Effector memory CD8-positive, alpha-beta T cell (primary cell): ENCODE data around the gene JUN.

Experiments
- ATAC-seq: fragments of 150-1000 bp; cut with Tn5 transposase; replicated peaks from 2 replicates; pipeline ENCODE4 v1.10.0; 2021; ENCODE audit warnings: mild to moderate bottlenecking, moderate library complexity
- DNase-seq, 3 experiments: peaks; one replicate each; pipeline ENCODE4 v3.0.0; 2021
- H3K27ac Mint-ChIP-seq, 2 donors: one replicate each; pipeline ENCODE4 v1.8.0; 2022; ENCODE audit warnings: mild to moderate bottlenecking in 2 of 2, mixed read lengths in 2 of 2, moderate library complexity in 2 of 2
- H3K27me3 Mint-ChIP-seq, 2 donors: one replicate each; pipeline ENCODE4 v1.8.0; 2022; ENCODE audit warnings: mixed read lengths in 2 of 2
- H3K36me3 Mint-ChIP-seq: one replicate; pipeline ENCODE4 v1.8.0; 2022; ENCODE audit warnings: mild to moderate bottlenecking, moderate library complexity, mixed read lengths; ENCODE audit not compliant: insufficient read depth
- H3K4me1 Mint-ChIP-seq, 2 donors: one replicate each; pipeline ENCODE4 v1.8.0; 2022; ENCODE audit warnings: low read depth in 2 of 2, mixed read lengths in 2 of 2
- H3K4me3 Mint-ChIP-seq, 2 donors: one replicate each; pipeline ENCODE4 v1.8.0; 2022; ENCODE audit warnings: mild to moderate bottlenecking in 2 of 2, mixed read lengths in 2 of 2, moderate library complexity in 2 of 2
- H3K9me3 Mint-ChIP-seq, 2 donors: one replicate each; pipeline ENCODE4 v1.8.0; 2022; ENCODE audit warnings: mixed read lengths in 2 of 2
- total RNA-seq, 9 experiments: gene quantifications; one replicate each; lab custom pipeline; 2026; lab: John Stamatoyannopoulos, UW

The JUN gene
- total RNA-seq: 45.2 to 7,733 (median 268) reads per million in 9 experiments

DNA sequence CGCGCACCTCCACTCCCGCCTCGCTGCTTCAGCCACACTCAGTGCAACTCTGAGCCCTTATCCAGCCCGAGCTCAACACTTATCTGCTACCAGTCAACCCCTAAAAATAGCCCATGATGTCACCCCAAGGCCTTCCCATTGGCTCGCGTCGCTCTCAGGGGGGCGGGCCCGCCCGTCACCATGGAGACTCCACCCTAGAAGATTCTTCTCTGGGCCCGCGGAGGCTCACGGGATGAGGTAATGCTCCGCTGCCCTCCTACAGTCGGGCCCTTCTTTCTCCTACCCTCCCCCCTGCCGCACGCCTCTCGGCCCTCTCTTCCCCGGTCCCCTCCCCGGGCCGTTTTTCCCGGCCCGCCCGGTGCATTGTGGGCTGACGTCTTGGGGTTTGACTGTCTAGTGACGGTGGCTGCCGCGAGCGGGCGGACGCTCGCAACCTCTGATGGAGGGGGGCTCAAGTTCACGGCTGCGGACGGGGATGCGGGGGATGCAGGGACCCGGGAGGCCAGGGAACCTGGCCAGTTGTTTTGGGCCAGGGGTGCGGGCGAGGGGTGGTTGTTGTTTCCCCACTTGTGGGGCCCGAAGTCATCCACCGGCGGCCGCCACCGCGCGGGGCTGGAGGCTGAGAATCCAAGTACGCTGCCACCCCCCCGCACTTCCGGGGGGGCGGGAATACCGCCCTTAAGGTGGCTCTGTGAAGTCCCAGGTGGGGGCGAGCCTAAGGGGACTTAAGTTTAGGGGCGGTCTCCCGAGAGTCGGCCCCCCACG, at the start of gene JUN:
TSS of gene JUN (minus strand) at position 55 of the 765 bp plus-strand sequence. CDS start 977 bp downstream, outside the sequence.
- Mint-ChIP-seq H3K4me3 (peak within 1 kb of the TSS; percentile 91 to 93), H3K9me3 (peaks cover 2 to 6% of the 10 kb centered on the region in 2 donors), H3K27me3 (peaks cover 0 to 8% of the 10 kb centered on the region in 2 donors), H3K27ac (peak within 1 kb of the TSS; percentile 100), H3K36me3 (peaks cover 67% of the 10 kb centered on the region), H3K4me1 (peaks cover 26 to 28% of the 10 kb centered on the region in 2 donors)
- peak; percentile 70 for ATAC-seq
- peak; percentile 95 to 98 (median 98) for DNase-seq

DNA sequence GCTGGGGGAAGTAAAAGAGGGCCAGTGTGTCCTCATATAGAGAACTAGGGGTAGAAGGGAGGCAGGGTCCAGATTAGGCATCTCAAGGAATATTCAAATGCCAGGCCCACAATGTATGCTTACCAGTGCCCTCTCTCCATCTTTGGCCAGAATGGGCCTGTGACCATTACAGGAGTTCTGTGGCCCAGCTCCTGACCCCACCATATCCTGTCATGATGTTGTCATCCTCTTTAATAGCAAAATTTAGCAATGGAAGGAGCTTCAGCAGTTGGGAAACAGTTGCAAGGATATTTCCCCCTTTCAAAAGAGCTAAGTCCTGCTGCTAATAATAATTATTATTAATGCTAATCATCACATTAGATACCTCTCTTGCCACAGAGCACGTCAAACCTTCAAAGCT, 49.3 kb upstream of the JUN start:
- Mint-ChIP-seq H3K4me3 (no peak overlapping the region), H3K27ac (no peak overlapping the region), H3K36me3 (no peaks in the 10 kb centered on the region), H3K27me3 (no peaks in the 10 kb centered on the region), H3K4me1 (peaks cover 0 to 2% of the 10 kb centered on the region in 2 donors), H3K9me3 (peaks cover 0 to 7% of the 10 kb centered on the region in 2 donors)
- no peak for ATAC-seq
- no peak for DNase-seq

DNA sequence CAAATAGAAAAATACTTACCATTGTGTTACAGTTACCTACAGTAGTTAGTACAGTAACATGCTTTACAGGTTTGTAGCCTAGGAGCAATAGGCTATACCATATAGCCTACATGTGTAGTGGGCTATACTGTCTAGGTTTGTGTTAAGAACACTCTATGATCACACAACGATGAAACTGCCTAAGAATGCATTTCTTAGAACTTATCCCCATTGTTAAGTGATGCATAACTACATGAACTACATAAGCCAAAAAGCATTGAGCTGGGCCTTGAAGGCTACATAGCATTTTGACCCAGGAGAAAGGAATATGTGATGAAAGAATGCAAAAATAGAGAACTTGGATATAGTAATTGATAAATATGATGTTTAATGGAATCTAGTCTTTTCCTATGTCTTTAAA, 46.4 kb upstream of the JUN start:
- H3K9me3 Mint-ChIP-seq: peaks cover 4 to 7% of the 10 kb centered on the region in 2 donors
- no peaks in the 10 kb centered on the region for H3K36me3 Mint-ChIP-seq
- no peaks in the 10 kb centered on the region for H3K27me3 Mint-ChIP-seq
- no peaks in the 10 kb centered on the region for H3K4me1 Mint-ChIP-seq
- no peak for ATAC-seq
- DNase-seq: no peak
- H3K27ac Mint-ChIP-seq: no peak overlapping the region
- no peak overlapping the region for H3K4me3 Mint-ChIP-seq

DNA sequence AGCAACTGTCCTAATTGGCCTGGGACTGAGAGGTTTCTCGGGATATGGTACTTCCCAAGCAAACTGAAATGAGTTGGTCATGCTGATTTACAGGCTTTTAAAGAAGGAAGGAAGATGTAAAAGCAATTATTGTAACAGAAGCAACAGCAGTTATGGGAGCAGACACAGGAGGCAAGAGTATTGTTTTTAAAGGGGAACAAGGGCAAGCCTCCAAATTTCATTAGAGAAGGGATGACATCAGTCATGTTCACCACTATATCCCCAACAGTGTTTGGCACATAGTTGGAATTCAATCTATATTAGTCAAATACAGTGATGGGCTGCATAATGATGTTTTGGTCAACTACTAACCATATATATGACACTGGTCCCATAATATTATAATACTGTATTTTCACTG, 46.0 kb upstream of the JUN start:
- no peak overlapping the region for H3K27ac Mint-ChIP-seq
- H3K4me3 Mint-ChIP-seq: no peak overlapping the region
- no peak for DNase-seq
- H3K27me3 Mint-ChIP-seq: no peaks in the 10 kb centered on the region
- H3K9me3 Mint-ChIP-seq: peaks cover 4 to 7% of the 10 kb centered on the region in 2 donors
- H3K36me3 Mint-ChIP-seq: no peaks in the 10 kb centered on the region
- no peaks in the 10 kb centered on the region for H3K4me1 Mint-ChIP-seq
- no peak for ATAC-seq

DNA sequence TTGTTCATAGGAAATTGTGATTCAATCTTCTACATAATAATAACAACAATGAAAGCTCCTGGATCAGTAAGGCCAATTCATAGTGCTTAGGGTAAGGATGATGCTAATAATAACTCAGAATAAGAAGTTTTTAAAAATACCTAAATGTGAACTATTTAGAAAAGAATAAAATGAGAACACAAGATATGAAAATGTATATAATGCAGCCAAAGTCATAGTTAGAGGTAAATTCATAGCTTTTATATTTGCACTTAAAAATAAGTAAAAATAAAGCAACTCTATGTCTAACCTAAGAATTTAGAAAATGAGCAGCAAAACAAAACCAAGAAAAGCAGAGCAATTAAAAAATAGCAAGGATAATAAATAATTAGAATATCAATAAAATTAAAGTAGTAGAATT, 43.5 kb upstream of the JUN start:
- H3K36me3 Mint-ChIP-seq: no peaks in the 10 kb centered on the region
- H3K27me3 Mint-ChIP-seq: no peaks in the 10 kb centered on the region
- H3K27ac Mint-ChIP-seq: no peak overlapping the region
- no peak overlapping the region for H3K4me3 Mint-ChIP-seq
- H3K4me1 Mint-ChIP-seq: no peaks in the 10 kb centered on the region
- peaks cover 4 to 7% of the 10 kb centered on the region in 2 donors for H3K9me3 Mint-ChIP-seq
- ATAC-seq (no peak), DNase-seq (no peak)

DNA sequence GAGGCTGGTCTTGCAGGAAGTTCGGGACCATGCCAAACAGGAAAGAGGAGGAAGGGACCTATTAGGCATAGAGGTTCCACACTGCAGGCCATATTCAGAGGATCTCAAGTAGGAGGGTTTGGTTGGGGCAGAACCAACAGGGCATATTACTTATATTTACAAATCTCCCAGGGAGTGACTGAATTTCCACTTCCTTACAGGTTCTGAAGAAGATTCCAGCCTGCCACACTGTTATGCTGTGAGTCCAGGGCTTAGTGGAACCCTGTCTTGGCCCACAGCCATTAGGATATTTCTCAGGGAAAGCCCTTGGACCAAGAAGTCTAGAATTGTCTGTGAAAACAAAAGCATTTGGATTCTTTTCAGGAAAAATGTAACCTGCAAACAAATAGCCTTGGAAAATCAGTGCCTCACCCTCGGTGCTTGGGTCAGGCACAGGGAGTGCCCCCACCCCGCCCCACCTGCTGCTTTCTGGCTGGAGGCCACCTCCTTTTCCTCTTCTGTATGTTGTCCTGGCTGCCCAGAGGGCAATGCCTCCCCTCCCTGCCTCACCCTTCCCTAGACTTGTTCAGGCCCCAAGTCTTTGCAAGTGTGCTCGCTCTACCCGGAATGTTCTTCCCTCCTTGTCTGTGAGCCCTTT, 41.0 kb upstream of the JUN start:
- no peak overlapping the region for H3K4me3 Mint-ChIP-seq
- ATAC-seq (no peak), DNase-seq (no peak)
- no peaks in the 10 kb centered on the region for H3K4me1 Mint-ChIP-seq
- no peak overlapping the region for H3K27ac Mint-ChIP-seq
- H3K9me3 Mint-ChIP-seq: peaks cover 4 to 7% of the 10 kb centered on the region in 2 donors
- no peaks in the 10 kb centered on the region for H3K36me3 Mint-ChIP-seq
- no peaks in the 10 kb centered on the region for H3K27me3 Mint-ChIP-seq

DNA sequence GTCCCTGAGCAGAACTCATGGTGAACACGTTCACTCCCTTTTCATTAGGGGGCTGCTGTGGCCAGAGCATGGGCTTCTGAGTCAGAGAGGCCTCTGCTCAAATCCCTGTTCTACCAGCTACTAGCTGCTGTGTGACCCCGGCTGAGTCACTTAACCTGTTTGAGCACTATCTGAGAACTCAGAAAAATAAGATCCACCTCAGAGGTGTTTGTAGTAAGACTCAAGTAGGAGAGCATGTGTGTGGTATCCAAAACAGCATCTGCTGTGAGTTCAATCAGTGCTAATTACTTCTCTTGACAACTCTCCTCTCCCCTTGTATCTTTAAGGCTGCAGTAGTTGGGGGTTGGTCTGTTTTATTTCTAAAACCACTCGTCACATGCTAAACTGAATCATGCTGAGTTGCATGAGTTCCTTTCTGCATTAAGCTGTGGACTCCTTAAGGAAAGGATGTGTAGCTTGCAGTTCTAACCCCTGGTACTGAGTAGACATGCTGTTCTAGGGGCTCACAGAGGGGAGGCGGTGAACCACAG, 39.7 kb upstream of the JUN start:
- H3K36me3 Mint-ChIP-seq: no peaks in the 10 kb centered on the region
- no peak overlapping the region for H3K4me3 Mint-ChIP-seq
- ATAC-seq (no peak), DNase-seq (no peak)
- no peaks in the 10 kb centered on the region for H3K27me3 Mint-ChIP-seq
- H3K27ac Mint-ChIP-seq: no peak overlapping the region
- H3K4me1 Mint-ChIP-seq: no peaks in the 10 kb centered on the region
- peaks cover 4% of the 10 kb centered on the region in 2 donors for H3K9me3 Mint-ChIP-seq

DNA sequence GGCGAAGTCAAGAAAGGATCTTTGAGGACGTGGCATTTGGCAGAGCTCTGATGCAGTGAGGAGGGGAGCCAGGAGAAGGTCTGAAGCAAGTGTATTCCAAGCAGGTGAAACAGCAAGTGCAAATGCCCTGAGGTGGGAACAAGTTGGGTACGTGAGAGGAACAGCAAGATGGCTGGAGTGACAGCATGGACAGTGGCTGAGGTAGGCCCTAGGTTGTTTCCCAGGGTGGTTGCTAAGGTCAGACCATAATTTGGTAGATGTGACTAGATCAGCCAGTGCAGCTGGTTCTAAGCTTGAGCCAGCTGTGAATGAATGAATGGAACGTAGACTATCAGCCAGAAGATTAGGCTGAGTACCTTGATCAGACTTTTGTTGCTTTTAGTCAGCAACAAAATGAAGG, 37.5 kb upstream of the JUN start:
- Mint-ChIP-seq H3K4me1 (peaks cover 4 to 7% of the 10 kb centered on the region in 2 donors), H3K36me3 (no peaks in the 10 kb centered on the region), H3K27me3 (no peaks in the 10 kb centered on the region), H3K27ac (no peak overlapping the region), H3K4me3 (no peak overlapping the region), H3K9me3 (no peaks in the 10 kb centered on the region)
- DNase-seq (no peak), ATAC-seq (no peak)

DNA sequence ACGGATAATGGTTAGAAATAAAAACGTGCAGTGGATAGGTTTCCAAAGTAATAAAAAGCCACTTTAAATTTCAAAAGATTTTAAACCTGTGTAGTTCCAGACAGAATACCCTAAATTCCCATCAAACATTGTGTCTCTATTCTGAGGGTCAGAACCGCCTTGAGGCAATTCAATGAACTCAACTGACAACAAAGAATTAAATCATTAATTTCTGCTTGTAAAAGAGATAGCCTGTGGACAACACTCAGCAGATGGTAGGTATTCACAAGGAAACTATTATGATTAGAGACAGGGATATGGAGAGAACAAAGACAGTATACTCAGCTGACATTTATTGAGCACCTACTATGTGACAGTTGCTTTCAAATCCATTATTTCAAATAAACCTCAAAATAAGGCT, 35.1 kb upstream of the JUN start:
- Mint-ChIP-seq H3K9me3 (no peaks in the 10 kb centered on the region), H3K4me3 (no peak overlapping the region), H3K27me3 (no peaks in the 10 kb centered on the region), H3K4me1 (peaks cover 17 to 20% of the 10 kb centered on the region in 2 donors), H3K27ac (no peak overlapping the region), H3K36me3 (peaks cover 3% of the 10 kb centered on the region)
- DNase-seq: no peak
- no peak for ATAC-seq

DNA sequence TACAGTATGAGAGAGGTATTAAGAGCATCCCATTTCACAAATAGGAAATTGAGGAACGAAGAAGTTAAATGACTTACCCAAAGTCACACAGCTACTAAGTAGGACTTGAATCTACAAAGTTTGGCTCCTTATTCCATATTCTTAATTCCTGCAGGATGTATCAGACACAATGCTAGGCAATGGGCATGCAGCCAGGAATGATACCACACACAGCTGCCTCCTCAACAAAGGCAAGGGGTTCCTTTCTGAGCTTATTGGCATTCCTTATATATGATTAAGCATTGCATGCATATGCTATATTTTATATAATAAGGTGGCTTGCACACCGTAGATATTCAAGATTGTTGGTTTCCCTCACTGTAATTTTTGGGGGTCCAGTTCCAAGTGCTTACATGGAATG, 34.2 kb upstream of the JUN start:
- Mint-ChIP-seq H3K27ac (no peak overlapping the region), H3K36me3 (peaks cover 3% of the 10 kb centered on the region), H3K4me3 (no peak overlapping the region), H3K9me3 (no peaks in the 10 kb centered on the region), H3K27me3 (no peaks in the 10 kb centered on the region), H3K4me1 (peaks cover 26 to 29% of the 10 kb centered on the region in 2 donors)
- ATAC-seq (no peak), DNase-seq (no peak)

DNA sequence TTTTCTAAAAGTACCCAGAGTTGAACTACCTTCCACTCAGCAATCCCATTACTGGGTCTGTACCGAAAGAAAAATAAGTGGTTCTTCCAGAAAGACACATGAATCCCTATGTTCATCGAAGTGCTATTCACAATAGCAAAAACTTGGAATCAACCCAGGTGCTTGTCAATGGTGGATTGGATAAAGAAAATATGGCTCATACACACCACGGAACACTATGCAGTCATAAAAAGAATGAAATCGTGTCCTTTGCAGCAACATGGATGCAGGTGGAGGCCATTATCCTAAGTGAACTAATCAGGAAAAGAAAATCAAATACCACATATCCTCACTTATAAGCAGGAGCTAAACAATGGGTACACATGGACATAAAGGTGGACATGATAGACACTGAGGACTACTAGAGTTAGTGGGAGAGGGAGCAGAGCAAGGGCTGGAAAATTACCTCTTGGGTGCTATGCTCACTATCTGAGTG, 32.9 kb upstream of the JUN start:
- DNase-seq (no peak), ATAC-seq (no peak)
- H3K27me3 Mint-ChIP-seq: no peaks in the 10 kb centered on the region
- peak overlapping the region; percentile 89 to 91 for H3K4me3 Mint-ChIP-seq
- no peaks in the 10 kb centered on the region for H3K9me3 Mint-ChIP-seq
- H3K4me1 Mint-ChIP-seq: peaks cover 37 to 39% of the 10 kb centered on the region in 2 donors
- H3K27ac Mint-ChIP-seq: peak overlapping the region; percentile 91
- H3K36me3 Mint-ChIP-seq: peaks cover 3% of the 10 kb centered on the region

DNA sequence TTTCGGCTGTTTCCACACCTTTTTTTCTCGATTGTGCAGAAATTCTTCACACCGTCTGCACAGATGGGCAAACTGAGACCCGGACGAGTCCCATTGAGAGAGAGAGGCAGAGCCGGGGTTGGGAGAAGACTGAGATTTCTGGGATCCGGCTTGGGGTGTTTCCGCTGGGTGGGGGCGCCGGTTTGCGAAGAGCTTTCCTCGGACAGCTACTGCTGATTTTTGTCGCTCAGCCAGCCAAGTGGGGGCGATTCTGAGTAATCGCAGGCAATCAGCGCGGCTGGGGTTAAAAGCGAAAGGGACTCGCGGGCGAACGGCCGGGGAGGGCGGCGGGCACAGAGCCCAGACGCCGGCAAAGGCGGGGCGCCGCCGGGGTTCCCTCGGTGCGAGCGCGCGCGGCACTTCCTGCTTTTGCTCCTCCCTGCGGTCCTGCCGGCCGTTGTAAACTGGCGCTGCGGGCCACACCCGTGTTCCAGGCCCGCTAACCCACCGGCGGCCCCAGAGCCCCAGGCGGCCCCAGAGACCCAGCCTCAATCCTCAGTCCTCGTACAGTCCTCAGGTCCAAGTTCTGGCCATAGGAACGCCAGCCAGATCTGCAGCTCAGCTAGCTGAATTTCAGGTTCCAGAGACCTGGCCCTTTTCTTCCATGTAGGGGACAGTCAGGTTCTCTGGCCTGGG, 32.4 kb upstream of the JUN start:
- Mint-ChIP-seq H3K27ac (peak overlapping the region; percentile 91), H3K9me3 (no peaks in the 10 kb centered on the region), H3K4me3 (peak overlapping the region; percentile 89 to 91), H3K36me3 (peaks cover 3% of the 10 kb centered on the region), H3K27me3 (no peaks in the 10 kb centered on the region), H3K4me1 (peaks cover 37 to 42% of the 10 kb centered on the region in 2 donors)
- ATAC-seq (peak; percentile 72), DNase-seq (peak; percentile 74 to 78 (median 78))

DNA sequence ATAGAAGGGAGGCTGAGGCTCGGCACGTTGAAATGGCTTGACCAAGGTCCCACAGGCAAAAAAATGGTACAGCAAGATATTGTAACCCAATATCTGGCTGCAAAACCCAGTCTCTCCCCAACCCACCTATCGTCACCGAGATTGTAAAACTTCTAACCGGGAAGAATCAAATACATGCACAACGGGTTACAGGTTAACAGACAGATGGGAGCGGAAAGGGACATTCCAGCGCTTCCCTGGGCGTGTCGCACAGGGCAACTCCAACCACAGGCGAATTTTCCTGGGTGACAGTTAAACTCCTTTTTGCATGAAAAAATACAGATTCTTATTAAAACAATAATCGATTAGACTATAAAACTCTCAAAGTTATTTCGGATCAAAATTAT, 31.8 kb upstream of the JUN start:
- Mint-ChIP-seq H3K36me3 (peaks cover 3% of the 10 kb centered on the region), H3K4me1 (peaks cover 37 to 42% of the 10 kb centered on the region in 2 donors), H3K27ac (peak overlapping the region; percentile 91), H3K4me3 (peak overlapping the region; percentile 89 to 91), H3K27me3 (no peaks in the 10 kb centered on the region), H3K9me3 (no peaks in the 10 kb centered on the region)
- no peak for DNase-seq
- no peak for ATAC-seq
